A549 (cell line): ENCODE results near the gene TRMT1.

Experiments
- CBX2 ChIP-seq: fragments of 200-600 bp; sonication (generic); IDR thresholded peaks from 2 replicates; pipeline ENCODE4 v1.6.1; 2016; ENCODE audit warnings: low read depth, mild to moderate bottlenecking, borderline replicate concordance
- CHD4 ChIP-seq: fragments of 200-600 bp; sonication (generic); IDR thresholded peaks from 2 replicates; pipeline ENCODE4 v1.6.1; 2016; ENCODE audit warnings: antibody characterized with exemption, mild to moderate bottlenecking, borderline replicate concordance
- ELK1 ChIP-seq: fragments of 150-350 bp; IDR thresholded peaks from 2 replicates; pipeline ENCODE4 v1.6.1; 2014; ENCODE audit warnings: low read depth, mild to moderate bottlenecking, low read length
- FOXS1 ChIP-seq: fragments of 250-450 bp; sonication (Bioruptor Pico); IDR thresholded peaks from 2 replicates; pipeline ENCODE4 v1.5.0; 2020; ENCODE audit warnings: mild to moderate bottlenecking, moderate library complexity
- MAFK ChIP-seq: fragments of 450-650 bp; IDR thresholded peaks from 2 replicates; pipeline ENCODE4 v1.6.1; 2014; ENCODE audit not compliant: partially characterized antibody
- POLR2A ChIP-seq: IDR thresholded peaks from 2 replicates; pipeline ENCODE4 v1.6.1; 2012; ENCODE audit warnings: mild to moderate bottlenecking, low read length
- RAD21 ChIP-seq, 2 experiments: fragments of >200 bp in 1 of 2; sonication (Bioruptor Twin) in 1 of 2; formaldehyde crosslinking in 1 of 2; IDR thresholded peaks in 1 of 2; conservative IDR thresholded peaks in 1 of 2; 2 replicates in 1 of 2; 3 replicates in 1 of 2; pipeline ENCODE4 v1.6.1; 2012 to 2018; ENCODE audit warnings: inconsistent platforms in 1 of 2
- RARB ChIP-seq: fragments of 250-450 bp; sonication (Bioruptor Pico); IDR thresholded peaks from 2 replicates; pipeline ENCODE4 v1.8.0; 2021; ENCODE audit warnings: mild to moderate bottlenecking, moderate library complexity
- REST ChIP-seq: fragments of 200-600 bp; sonication (generic); IDR thresholded peaks from 2 replicates; pipeline ENCODE4 v1.6.1; 2016; ENCODE audit warnings: antibody characterized with exemption, mild to moderate bottlenecking, moderate library complexity
- RNF2 ChIP-seq: fragments of 200-600 bp; sonication (generic); IDR thresholded peaks from 2 replicates; pipeline ENCODE4 v1.6.1; 2016; ENCODE audit warnings: low read depth, mild to moderate bottlenecking, antibody characterized with exemption, moderate library complexity, borderline replicate concordance
- USF2 ChIP-seq: fragments of 450-650 bp; IDR thresholded peaks from 2 replicates; pipeline ENCODE4 v1.6.1; 2014; ENCODE audit warnings: antibody characterized with exemption
- ZFP36 ChIP-seq: fragments of 450-650 bp; IDR thresholded peaks from 2 replicates; pipeline ENCODE4 v1.6.1; 2014; ENCODE audit warnings: borderline replicate concordance; ENCODE audit not compliant: partially characterized antibody
- TF ChIP-seq, protein P1 (sequence below): fragments of >200 bp; sonication (Bioruptor Twin); formaldehyde crosslinking; IDR thresholded peaks from 3 replicates; pipeline ENCODE4 v1.5.1; 2016

DNA sequence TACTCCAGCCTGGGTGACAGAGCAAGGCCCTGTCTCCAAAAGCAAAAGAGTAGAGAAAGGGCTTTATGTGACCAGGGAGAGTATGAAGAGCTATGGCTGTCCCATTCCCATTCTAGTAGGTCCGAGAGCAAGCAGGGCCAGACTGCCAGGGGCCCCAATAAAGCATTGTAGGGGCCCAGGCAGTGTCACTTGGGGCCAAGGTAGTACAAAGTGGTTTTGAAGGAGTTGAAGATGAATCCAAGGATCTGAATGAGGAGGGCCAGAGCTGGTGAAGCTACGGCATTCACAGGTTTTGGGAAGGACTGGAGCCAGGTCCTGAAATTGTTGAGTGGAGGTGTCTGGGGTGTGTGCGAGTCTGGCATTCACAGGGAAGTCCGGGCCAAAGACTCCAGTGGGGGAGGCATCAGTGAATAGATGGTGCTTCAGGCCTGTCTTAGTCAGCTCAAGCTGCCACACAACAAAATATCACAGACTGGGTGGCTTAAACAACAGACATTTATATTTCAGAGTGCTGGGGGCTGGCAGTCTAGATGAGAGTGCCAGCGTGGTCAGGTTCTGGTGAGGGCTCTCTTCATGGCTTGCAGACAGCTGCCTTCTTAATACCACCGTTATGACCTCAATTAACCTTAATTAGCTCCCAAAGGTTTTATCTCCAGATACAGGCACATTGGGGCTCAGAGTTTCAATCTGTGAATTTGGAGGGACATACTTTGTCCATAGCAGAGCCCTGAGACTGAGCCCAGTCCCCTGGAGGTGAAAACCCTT lies 11.5 kb upstream of the TRMT1 start:
- no peak for TF ChIP-seq USF2
- no peak for TF ChIP-seq POLR2A
- TF ChIP-seq, protein P1, sequence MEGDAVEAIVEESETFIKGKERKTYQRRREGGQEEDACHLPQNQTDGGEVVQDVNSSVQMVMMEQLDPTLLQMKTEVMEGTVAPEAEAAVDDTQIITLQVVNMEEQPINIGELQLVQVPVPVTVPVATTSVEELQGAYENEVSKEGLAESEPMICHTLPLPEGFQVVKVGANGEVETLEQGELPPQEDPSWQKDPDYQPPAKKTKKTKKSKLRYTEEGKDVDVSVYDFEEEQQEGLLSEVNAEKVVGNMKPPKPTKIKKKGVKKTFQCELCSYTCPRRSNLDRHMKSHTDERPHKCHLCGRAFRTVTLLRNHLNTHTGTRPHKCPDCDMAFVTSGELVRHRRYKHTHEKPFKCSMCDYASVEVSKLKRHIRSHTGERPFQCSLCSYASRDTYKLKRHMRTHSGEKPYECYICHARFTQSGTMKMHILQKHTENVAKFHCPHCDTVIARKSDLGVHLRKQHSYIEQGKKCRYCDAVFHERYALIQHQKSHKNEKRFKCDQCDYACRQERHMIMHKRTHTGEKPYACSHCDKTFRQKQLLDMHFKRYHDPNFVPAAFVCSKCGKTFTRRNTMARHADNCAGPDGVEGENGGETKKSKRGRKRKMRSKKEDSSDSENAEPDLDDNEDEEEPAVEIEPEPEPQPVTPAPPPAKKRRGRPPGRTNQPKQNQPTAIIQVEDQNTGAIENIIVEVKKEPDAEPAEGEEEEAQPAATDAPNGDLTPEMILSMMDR, result no peak
- TF ChIP-seq CHD4, result no peak
- no peak for TF ChIP-seq MAFK
- no peak for TF ChIP-seq FOXS1 (CRISPR knock-in tag)
- TF ChIP-seq RNF2, result no peak
- TF ChIP-seq ELK1, result no peak
- no peak for TF ChIP-seq CBX2
- no peak for TF ChIP-seq REST
- TF ChIP-seq RARB, result no peak
- TF ChIP-seq ZFP36, result no peak
- TF ChIP-seq RAD21 (conservative IDR thresholded peaks at IDR 0.05 in 1 of 2, IDR thresholded peaks at IDR 0.05 in 1 of 2), result no peak
